Stimulated activated CD4-positive, alpha-beta T cell treated with anti-CD3 and anti-CD28 coated beads, Interleukin-12 subunit alpha, Interleukin-12 subunit beta, amount 100 ng/mL, for 24 hours (primary cell): ENCODE results near the gene ZFHX2.
"Not testable (repeated sequence)": the region's sequence is repeated elsewhere in the genome, so short reads cannot be mapped to it uniquely, and the experiment has no call there.

Source experiments
- DNase-seq, 2 experiments: peaks; one replicate each; pipeline ENCODE4 v3.0.0-alpha.2; 2020; ENCODE audit warnings: low read depth in 2 of 2

The ZFHX2 gene

GRCh38 chr14:23551266-23552028 lies at the start of gene ZFHX2:
Gene ZFHX2 (minus strand): TSS chr14:23551765. CDS start chr14:23535325, 16,440 bp downstream.
- DNase-seq = peak; percentile 78 to 82

- no peak for DNase-seq
These were observed 49.2 kb upstream of the ZFHX2 start for GRCh38 chr14:23600806-23601205.

- no peak for DNase-seq
These were observed 48.8 kb upstream of the ZFHX2 start for GRCh38 chr14:23600322-23600707.

DNA sequence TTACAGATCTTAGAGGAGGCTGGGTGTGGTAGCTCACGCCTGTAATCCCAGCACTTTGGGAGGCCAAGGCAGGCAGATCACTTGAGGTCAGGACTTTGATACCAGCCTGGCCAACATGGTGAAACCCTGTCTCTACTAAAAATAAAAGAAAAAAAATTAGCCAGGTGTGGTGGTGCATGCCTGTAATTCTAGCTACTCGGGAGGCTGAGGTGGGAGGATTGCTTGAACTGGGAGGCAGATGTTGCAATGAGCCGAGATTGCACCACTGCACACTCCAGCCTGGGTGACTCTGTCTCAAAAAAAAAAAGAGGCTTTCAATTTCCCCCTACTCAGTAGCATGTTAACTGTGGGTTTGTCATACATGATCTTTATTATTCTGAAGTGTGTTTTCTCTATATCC lies 42.6 kb upstream of the ZFHX2 start:
- not testable (repeated sequence) for DNase-seq

DNA sequence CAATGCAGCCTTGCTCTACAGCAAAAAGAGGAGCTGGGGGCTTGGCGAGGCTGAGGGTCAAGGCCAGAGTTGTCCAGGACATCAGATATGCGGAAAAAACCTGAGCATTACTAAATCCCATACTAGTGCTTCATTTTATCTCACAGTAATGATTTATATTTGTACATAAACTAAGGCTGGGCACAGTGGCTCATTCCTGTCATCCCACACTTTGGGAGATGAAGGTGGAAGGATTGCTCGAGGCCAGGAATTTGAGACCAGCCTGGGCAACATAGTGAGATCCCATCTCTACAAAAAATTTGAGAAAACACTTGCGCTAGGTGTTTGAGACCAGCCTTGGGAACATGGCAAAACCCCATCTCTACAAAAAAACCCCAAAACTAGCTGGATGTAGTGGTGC lies 38.6 kb upstream of the ZFHX2 start:
- no peak for DNase-seq

GRCh38 chr14:23589606-23590005 lies 38.0 kb upstream of the ZFHX2 start:
- no peak for DNase-seq

- DNase-seq = peak; percentile 53 to 76
These were observed 37.5 kb upstream of the ZFHX2 start for GRCh38 chr14:23588884-23589598.

DNA sequence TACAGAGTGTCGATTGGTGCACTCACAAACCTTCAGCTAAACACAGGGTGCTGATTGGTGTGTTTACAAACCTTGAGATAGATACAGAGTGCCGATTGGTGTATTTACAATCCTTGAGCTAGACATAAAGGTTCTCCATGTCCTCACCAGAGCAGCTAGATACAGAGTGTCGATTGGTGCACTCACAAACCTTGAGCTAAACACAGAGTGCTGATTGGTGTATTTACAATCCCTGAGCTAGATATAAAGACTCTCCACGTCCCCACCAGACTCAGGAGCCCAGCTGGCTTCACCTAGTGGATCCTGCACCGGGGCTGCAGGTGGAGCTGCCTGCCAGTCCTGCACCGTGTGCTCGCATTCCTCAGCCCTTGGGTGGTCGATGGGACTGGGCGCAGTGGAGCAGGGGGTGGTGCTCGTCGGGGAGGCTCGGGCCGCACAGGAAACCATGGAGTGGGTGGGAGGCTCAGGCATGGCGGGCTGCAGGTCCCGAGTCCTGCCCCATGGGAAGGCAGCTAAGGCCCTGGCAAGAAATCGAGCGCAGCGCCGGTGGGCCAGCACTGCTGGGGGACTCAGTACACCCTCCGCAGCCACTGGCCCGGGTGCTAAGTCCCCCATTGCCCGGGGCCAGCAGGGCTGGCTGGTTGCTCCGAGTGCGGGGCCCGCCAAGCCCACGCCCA lies 33.1 kb upstream of the ZFHX2 start:
- not testable (repeated sequence) for DNase-seq

DNA sequence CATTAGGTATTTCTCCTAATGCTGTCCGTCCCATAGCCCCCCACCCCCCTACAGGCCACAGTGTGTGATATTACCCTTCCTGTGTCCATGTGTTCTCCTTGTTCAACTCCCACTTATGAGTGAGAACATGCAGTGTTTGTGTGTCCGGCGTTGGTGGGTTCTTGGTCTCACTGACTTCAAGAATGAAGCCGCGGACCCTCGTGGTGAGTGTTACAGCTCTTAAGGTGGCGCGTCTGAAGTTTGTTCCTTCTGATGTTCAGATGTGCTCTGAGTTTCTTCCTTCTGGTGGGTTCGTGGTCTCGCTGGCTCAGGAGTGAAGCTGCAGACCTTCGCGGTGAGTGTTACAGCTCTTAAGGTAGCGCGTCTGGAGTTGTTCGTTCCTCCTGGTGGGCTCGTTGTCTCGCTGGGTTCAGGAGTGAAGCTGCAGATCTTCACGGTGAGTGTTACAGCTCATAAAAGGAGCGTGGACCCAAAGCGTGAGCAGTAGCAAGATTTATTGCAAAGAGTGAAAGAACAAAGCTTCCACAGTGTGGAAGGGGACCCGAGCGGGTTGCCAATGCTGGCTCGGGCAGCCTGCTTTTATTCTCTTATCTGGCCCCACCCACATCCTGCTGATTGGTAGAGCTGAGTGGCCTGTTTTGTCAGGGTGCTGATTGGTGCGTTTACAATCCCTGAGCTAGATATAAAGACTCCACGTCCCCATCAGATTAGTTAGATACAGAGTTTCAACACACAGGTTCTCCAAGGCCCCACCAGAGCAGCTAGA lies 32.4 kb upstream of the ZFHX2 start:
- not testable (repeated sequence) for DNase-seq

DNA sequence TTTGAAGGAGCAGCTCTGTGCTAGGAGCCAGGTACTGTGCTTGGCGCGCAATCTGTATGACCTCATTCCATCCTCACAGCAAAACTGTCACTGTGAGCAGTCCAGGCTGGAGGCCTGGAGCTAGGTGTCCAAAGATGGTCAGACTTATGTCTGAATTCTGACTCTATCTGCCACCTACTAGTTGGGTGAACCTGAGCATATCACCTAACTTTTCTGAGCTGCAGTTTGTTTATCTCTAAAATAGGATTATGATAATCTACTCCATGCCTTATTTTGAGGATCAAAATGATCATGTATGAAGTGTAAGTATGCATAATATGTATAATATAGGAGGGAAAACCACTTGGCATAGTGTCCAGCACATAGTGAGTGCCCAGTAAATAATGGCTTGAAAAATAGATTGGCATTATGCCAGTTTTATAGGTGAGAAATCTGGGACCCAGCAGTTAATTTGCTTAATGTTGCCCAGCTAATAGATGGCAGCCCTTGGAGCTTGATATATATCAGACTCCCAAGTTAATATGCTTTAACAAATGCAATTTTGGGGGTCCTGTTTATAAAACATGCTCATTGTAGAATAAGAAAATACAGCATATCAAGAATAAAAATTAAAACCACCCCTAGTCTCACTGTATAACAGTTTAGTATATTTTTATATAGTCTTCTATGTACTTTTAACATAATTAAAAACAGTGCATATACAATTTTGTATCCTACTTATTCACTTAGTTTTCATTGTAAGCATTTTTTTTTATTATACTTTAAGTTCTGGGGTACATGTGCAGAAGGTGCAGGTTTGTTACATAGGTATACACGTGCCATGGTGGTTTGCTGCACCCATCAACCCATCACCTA lies 31.6 kb upstream of the ZFHX2 start:
- DNase-seq = no peak

DNA sequence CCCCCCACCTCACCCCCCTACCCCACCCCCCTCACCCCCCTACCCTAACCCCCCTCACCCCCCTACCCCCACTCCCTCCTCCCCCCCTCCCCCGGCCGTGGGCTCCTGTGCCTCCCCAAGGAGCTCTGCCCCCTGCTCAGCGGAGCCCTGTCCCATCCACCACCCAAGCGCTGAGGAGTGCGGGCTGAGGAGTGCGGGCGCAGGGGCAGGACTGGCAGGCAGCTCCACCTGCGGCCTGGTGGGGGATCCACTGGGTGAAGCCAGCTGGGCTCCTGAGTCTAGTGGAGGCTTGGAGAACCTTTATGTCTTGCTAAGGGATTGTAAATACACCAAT lies 29.4 kb upstream of the ZFHX2 start:
- DNase-seq = no peak

- no peak for DNase-seq
These were observed 28.8 kb upstream of the ZFHX2 start for GRCh38 chr14:23580152-23580926.

DNA sequence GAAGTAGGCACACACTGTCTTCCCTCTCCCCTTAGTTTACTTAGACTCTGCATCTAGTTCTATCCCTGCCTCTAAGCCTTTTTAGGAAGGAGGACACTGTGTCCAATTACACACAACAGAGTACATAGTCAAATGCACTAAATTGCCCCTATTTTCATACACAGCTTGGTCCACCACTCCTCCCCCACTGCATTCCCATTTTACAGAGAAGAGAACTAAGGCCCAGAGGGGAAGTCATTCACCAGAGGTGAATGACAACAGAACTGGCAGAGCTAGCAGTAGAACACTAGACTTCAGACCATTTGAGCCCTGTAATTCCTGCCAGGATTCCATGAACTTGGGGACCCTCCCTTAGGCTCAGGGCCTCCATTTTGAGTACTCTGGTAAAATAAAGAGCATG lies 28.2 kb upstream of the ZFHX2 start:
- no peak for DNase-seq

- DNase-seq = no peak
These were observed 27.7 kb upstream of the ZFHX2 start for GRCh38 chr14:23579311-23579630.

- DNase-seq = no peak
These were observed 27.2 kb upstream of the ZFHX2 start, which contains the start of gene JPH4 for GRCh38 chr14:23578560-23579310. Gene JPH4 (minus strand): TSS chr14:23578790. CDS start chr14:23577453, 1,337 bp downstream.

DNA sequence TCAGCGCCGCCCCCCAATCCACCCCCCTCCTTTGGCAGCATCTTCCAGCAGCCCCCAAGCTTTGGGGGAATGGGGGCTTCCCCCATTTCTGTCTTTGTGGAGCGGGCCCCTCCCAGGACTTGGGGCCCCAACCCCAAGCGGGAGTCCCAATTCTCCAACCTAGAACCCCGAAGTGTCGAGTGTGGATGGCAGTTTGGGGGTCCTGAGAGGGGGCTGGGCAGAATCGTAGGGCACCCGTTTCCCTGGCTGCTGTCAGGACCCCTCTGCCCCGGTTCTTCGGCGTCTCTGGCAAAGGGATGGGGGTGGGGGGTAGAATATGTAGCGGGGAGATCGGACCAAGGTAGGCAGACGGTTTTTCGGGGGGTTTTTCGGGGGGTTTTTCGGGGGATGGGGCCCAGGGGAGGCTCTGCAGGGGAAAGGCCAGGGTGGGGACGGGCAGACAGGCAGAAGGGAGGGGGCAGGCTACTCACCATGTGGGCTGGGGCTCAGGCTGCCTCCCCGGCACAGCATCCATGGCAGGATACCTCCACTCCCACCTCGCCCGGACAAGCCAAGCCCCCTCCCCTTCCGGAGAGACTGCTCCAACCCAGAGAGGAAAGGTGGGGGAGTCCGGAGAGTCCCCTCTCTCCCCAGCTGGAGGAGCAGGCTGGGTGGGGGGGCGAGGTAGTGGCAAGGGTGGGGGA lies 26.3 kb upstream of the ZFHX2 start:
- no peak for DNase-seq

DNA sequence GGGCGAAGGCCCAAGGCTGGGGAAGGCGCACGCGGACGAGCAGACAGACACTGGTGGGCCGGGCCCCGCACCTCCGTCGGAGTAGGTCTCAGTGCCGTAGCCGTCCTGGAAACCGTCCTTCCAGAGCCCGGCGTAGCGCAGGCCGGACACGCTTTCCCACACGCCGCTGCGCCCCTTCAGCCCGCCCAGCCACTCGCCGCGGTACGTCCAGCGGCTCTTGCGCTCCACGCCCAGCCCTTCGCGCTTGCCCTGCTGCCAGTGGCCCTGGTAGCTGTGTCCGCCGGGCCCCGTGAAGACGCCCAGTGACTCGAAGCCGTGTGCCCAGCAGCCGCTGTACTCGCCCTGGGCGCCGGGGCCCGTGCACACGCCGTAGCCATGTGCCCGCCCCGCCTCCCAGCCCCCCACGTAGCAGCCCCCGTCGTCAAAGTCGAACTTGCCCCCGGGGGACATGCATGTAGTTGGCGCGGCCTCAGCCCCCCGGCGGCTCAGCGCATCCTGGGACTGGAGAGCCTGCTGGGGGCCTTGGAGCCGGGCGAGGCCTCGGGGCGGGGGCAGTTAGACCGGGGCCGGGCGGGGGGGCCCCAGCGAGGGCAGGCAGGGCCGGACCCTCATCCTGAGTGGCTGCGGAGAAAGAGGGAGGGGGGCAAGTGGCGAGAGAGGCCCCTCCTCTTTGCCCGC lies 25.6 kb upstream of the ZFHX2 start:
- no peak for DNase-seq

GRCh38 chr14:23573384-23574015 lies 21.9 kb upstream of the ZFHX2 start:
- no peak for DNase-seq
